Measurements from ENCODE around the gene CRAT.

Gene CRAT

GRCh38 chr9:129089246-129089645 lies 21.3 kb downstream of the CRAT start:
- DNase-seq (ENCODE audit: low read depth), result no peak

- DNase-seq (ENCODE audit: low read depth), result no peak
Measured at GRCh38 chr9:129084087-129084486, 26.5 kb downstream of the CRAT start.

- peak; percentile 12 for DNase-seq (ENCODE audit: low read depth)
Measured at GRCh38 chr9:129081388-129081904, 29.1 kb downstream of the CRAT start.

- DNase-seq (ENCODE audit: low read depth), result peak; percentile 99
Measured at GRCh38 chr9:129080601-129081387, 29.8 kb downstream of the CRAT start, which contains the start of gene DOLPP1. Gene DOLPP1, plus strand, starts transcription at chr9:129081111. Its CDS starts 21 bp downstream, at chr9:129081132.

GRCh38 chr9:129080298-129080600 lies 30.3 kb downstream of the CRAT start:
- no peak for DNase-seq (ENCODE audit: low read depth)

GRCh38 chr9:129079829-129080228 lies 30.8 kb downstream of the CRAT start:
- no peak for DNase-seq (ENCODE audit: low read depth)

- no peak for DNase-seq (ENCODE audit: low read depth)
Measured at GRCh38 chr9:129078691-129079503, 31.7 kb downstream of the CRAT start.

- no peak for DNase-seq (ENCODE audit: low read depth)
Measured at GRCh38 chr9:129077236-129077635, 33.4 kb downstream of the CRAT start.

GRCh38 chr9:129076640-129077037 lies 34.0 kb downstream of the CRAT start:
- DNase-seq (ENCODE audit: low read depth), result no peak

GRCh38 chr9:129075996-129076639 lies 34.5 kb downstream of the CRAT start:
- no peak for DNase-seq (ENCODE audit: low read depth)

GRCh38 chr9:129074106-129074505 lies 36.5 kb downstream of the CRAT start:
- DNase-seq (ENCODE audit: low read depth), result no peak

- DNase-seq (ENCODE audit: low read depth), result no peak
Measured at GRCh38 chr9:129073404-129073803, 37.2 kb downstream of the CRAT start.

- DNase-seq (ENCODE audit: low read depth), result no peak
Measured at GRCh38 chr9:129072171-129072570, 38.4 kb downstream of the CRAT start.

GRCh38 chr9:129071526-129072126 lies 39.0 kb downstream of the CRAT start:
- DNase-seq (ENCODE audit: low read depth), result no peak

GRCh38 chr9:129070696-129071525 lies 39.7 kb downstream of the CRAT start:
- DNase-seq (ENCODE audit: low read depth), result no peak

GRCh38 chr9:129069862-129070641 lies 40.5 kb downstream of the CRAT start:
- DNase-seq (ENCODE audit: low read depth), result no peak

GRCh38 chr9:129068990-129069861 lies 41.4 kb downstream of the CRAT start:
- no peak for DNase-seq (ENCODE audit: low read depth)

- no peak for DNase-seq (ENCODE audit: low read depth)
Measured at GRCh38 chr9:129068110-129068509, 42.5 kb downstream of the CRAT start.

- no peak for DNase-seq (ENCODE audit: low read depth)
Measured at GRCh38 chr9:129064499-129064908, 46.1 kb downstream of the CRAT start.
